ENCODE results near the gene PITPNM3.

Gene PITPNM3

DNA sequence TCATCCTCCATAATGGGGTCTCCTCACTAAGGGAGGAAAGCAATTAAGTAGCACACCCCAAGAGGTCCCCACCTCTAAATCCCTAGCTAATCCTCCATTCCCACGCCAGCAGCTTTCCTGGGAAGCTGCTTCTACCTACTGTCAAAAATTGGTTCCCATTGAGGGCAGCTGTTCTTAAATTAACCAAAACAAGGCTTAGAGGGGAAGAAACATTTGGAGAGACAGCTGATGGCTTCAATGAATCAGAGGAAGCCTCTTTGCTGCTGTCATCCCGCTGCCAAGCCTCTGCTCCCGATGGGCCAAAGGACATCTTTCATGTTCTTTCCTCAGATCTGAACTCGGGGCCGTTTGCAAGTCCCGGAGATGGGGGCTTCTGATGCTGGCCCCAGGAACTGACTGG is 148.1 kb downstream of the PITPNM3 start:
- DNase-seq (ENCODE audit: low read depth) = no peak

GRCh38 chr17:6402258-6402657 is 154.1 kb downstream of the PITPNM3 start:
- DNase-seq (ENCODE audit: low read depth) = no peak
